Ectodermal cell (in vitro differentiated cells): ENCODE data around the gene NOTCH1.

Source experiments
- H3K27ac ChIP-seq: 2 replicates; pipeline ENCODE4 v1.7.0; 2013; ENCODE audit warnings: mild to moderate bottlenecking, low read depth, low read length; ENCODE audit not compliant: insufficient read depth, poor library complexity, severe bottlenecking
- H3K27me3 ChIP-seq: 2 replicates; pipeline ENCODE4 v1.7.0; 2013; ENCODE audit warnings: mild to moderate bottlenecking, low read length; ENCODE audit not compliant: insufficient read depth, control insufficient read depth, poor library complexity, severe bottlenecking
- H3K36me3 ChIP-seq: one replicate; pipeline ENCODE4 v1.7.0; 2013; ENCODE audit warnings: low read length; ENCODE audit not compliant: control insufficient read depth, insufficient read depth
- H3K4me1 ChIP-seq: one replicate; pipeline ENCODE4 v1.7.0; 2013; ENCODE audit warnings: low read length; ENCODE audit not compliant: control insufficient read depth, insufficient read depth
- H3K4me3 ChIP-seq: 2 replicates; pipeline ENCODE4 v1.7.0; 2013; ENCODE audit warnings: low read depth, low read length, control low read depth; ENCODE audit not compliant: insufficient read depth
- H3K9me3 ChIP-seq: 2 replicates; pipeline ENCODE4 v1.7.0; 2013; ENCODE audit warnings: mild to moderate bottlenecking, low read length, moderate library complexity; ENCODE audit not compliant: control insufficient read depth
- WGBS, 2 experiments: methylation state at CpG; one replicate each; pipeline ENCODE4 v1.1.7; 2013; ENCODE audit warnings: missing lambda C conversion rate in 2 of 2; 5-methylcytosine and 5-hydroxymethylcytosine counted together

Gene NOTCH1

DNA sequence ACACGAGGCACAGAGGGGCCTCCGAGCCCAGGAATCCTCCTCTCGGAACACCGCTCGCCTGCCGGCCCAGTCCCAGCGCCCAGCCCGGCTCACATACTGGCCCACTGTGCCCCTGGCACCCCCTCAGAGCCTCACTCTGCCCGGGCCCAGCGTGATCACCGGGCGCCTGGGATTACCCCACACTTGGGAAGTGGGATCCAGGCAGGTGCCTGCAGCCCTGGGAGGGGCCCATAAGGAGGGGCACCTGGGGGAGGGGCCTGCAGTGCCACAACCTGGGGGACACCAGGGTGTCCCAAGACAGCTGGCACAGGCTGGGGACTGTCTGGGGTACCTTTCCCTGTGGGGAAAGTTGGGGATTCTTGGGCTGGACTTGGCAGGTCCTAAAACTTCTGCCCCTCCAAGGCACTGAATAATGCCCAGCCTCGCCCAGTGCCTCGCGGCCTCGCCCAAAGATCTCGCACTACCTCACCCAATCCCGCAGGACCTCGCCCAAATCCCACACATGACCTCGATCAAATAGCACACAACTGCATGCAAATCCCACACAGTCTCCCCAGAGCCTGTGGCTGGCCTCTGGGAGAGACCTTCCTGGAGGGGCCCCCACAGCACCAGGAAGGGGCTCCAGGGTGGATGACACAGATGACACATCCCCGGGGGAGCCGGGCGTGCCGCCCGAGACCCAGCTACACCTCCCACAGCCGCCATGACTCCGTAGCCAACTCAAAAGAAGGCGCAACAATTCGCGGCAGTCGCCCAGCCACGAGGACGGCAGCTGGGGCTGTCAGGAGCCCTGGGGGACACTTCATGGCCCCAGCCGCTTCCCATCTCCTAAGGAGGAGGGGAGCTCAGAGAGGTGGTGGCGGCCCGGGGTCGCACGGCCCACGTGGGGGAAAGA, 13.7 kb downstream of the NOTCH1 start:
- Histone ChIP-seq H3K4me3 (no peak overlapping the region), H3K36me3 (no peaks in the 10 kb centered on the region), H3K27me3 (no peaks in the 10 kb centered on the region), H3K27ac (no peak overlapping the region), H3K9me3 (no peaks in the 10 kb centered on the region), H3K4me1 (peaks cover 44% of the 10 kb centered on the region)
- WGBS, 2 experiments = 91 to 94% methylated on average over 39 of the region's 39 CpGs

DNA sequence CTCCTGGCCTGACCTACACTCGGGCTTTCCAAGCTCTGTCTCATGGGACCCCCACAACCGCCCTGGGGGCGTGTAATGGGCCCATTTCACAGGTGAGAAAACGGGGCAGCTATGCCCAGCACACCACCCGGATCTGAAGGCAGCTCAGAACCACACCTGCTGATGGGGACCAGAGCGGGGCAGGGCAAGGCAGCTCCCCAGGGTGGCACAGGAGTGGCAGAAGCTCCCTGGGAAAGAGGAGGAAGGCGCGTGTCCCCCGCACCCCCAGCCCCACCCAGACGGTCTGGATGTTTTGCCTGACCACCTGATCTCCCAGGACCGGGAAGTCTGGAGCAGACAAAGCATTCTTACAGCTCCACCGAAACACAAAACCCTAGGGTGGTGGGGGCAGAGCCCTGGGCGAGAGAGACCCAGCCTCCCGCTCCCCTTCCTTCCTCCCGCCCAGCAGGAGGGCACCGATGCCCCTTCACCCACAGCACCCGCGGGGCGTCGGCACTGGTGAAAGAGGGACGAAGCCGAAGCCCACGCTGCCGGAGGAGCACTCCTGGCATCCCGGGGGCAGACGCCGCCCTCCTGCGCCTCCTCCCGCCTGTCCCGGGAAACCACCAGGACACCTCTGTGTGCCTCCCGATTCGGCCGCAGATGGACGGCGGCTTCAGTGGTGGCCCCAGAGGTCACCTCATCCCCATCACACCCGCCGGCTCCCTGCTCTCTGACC, 14.5 kb downstream of the NOTCH1 start:
- no peak overlapping the region for H3K27ac ChIP-seq
- no peaks in the 10 kb centered on the region for H3K36me3 ChIP-seq
- no peak overlapping the region for H3K4me3 ChIP-seq
- no peaks in the 10 kb centered on the region for H3K9me3 ChIP-seq
- 87% methylated on average over 37 of the region's 37 CpGs for WGBS, 2 experiments
- H3K27me3 ChIP-seq = no peaks in the 10 kb centered on the region
- peaks cover 52% of the 10 kb centered on the region for H3K4me1 ChIP-seq

- Histone ChIP-seq H3K27ac (peak overlapping the region; percentile 36), H3K9me3 (no peaks in the 10 kb centered on the region), H3K4me3 (no peak overlapping the region), H3K4me1 (peaks cover 60% of the 10 kb centered on the region), H3K27me3 (no peaks in the 10 kb centered on the region), H3K36me3 (no peaks in the 10 kb centered on the region)
- WGBS, 2 experiments = 81 to 84% methylated on average over 20 of the region's 20 CpGs
Observed at GRCh38 chr9:136530461-136531089, 15.3 kb downstream of the NOTCH1 start.

DNA sequence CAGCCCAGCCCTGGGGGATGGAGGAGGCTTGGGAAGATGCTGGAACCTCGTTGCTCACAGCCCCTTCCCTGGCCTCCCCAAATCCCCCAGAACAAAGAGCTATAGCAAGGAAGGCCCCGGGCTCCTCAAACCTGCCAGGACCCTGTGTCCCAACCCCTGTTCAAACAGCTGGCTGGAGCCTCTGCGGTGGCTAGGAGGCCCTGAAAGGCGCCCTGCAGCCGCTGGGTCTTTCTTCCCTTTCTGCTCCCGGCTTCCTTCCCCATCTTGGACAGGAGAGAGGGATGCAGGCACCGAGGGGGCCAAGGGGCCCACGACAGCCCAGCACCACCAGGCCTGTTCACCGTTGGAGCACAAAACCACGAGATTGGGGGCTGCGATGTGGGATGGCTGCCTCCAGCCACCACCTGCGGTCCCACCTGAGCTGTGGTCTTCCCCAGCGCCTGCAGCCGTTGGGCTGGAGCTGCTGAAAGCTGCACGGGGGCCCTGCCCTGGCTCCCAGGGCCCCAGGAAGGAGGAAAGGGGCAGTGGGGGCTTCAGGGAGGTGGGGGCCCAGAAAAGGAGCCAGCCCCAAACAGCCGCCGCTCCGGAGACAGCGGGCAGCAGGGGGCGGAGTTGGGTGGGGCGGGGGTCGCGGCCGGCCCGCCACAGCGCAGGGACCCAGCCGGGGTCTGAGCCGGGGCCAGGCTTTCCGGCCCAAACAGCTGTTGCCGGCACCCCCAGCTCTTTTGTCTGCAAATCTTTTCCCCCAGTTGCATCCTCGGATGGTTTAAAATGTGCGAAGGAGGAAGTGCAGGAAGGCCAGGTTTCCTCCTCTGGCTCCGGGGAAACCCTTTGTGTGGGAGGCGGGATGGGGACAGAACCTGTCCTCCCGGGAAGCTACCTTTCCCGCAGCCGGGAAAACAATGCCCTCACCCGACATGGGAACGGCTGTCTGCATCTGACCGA, 16.1 kb downstream of the NOTCH1 start:
- H3K27ac ChIP-seq = peak overlapping the region; percentile 36

GRCh38 chr9:136528716-136529341, 17.0 kb downstream of the NOTCH1 start:
- Histone ChIP-seq H3K27ac (peak overlapping the region; percentile 22), H3K4me3 (no peak overlapping the region), H3K9me3 (no peaks in the 10 kb centered on the region), H3K36me3 (no peaks in the 10 kb centered on the region), H3K27me3 (no peaks in the 10 kb centered on the region), H3K4me1 (peaks cover 61% of the 10 kb centered on the region)
- WGBS, 2 experiments = 95% methylated on average over 12 of the region's 12 CpGs

More for the DNA sequence above, 16.1 kb downstream of the NOTCH1 start:
- Histone ChIP-seq H3K36me3 (no peaks in the 10 kb centered on the region), H3K9me3 (no peaks in the 10 kb centered on the region), H3K27me3 (no peaks in the 10 kb centered on the region), H3K4me1 (peaks cover 61% of the 10 kb centered on the region), H3K4me3 (no peak overlapping the region)
- 51 to 52% methylated on average over 40 of the region's 40 CpGs for WGBS, 2 experiments

- Histone ChIP-seq H3K36me3 (no peaks in the 10 kb centered on the region), H3K27ac (peak overlapping the region; percentile 2), H3K27me3 (no peaks in the 10 kb centered on the region), H3K4me3 (no peak overlapping the region), H3K9me3 (no peaks in the 10 kb centered on the region), H3K4me1 (peaks cover 61% of the 10 kb centered on the region)
- WGBS, 2 experiments = 82% methylated on average over 34 of the region's 34 CpGs
Observed at GRCh38 chr9:136527721-136528710, 17.8 kb downstream of the NOTCH1 start.

GRCh38 chr9:136527131-136527530, 18.7 kb downstream of the NOTCH1 start:
- Histone ChIP-seq H3K36me3 (no peaks in the 10 kb centered on the region), H3K4me1 (peaks cover 61% of the 10 kb centered on the region), H3K27me3 (no peaks in the 10 kb centered on the region), H3K27ac (no peak overlapping the region), H3K4me3 (no peak overlapping the region), H3K9me3 (no peaks in the 10 kb centered on the region)
- WGBS, 2 experiments = 95% methylated on average over 20 of the region's 20 CpGs

GRCh38 chr9:136526625-136527066, 19.2 kb downstream of the NOTCH1 start:
- Histone ChIP-seq H3K4me3 (no peak overlapping the region), H3K4me1 (peaks cover 56% of the 10 kb centered on the region), H3K36me3 (no peaks in the 10 kb centered on the region), H3K9me3 (no peaks in the 10 kb centered on the region), H3K27ac (peak overlapping the region; percentile 72), H3K27me3 (no peaks in the 10 kb centered on the region)
- WGBS, 2 experiments = 82 to 84% methylated on average over 30 of the region's 30 CpGs
